GM23338 (cell line): Measurements from ENCODE around the gene CACNA1A. TPM values are rescaled to one million over a fixed set of nuclear protein-coding genes. Genes with fewer than 3 reads are reported as not detected.

Experiments
- ATAC-seq: fragments of 200-7000 bp; cut with Tn5 transposase; 3 replicates; pipeline ENCODE4 v1.9.1; 2020
- DNase-seq: peaks from one replicate; pipeline ENCODE4 v3.0.0-alpha.2; 2015; ENCODE audit warnings: low spot score
- H2AFZ ChIP-seq: fragments of 200-600 bp; sonication (generic); 2 replicates; pipeline ENCODE4 v1.8.0; 2016; ENCODE audit warnings: antibody characterized with exemption, mild to moderate bottlenecking, moderate library complexity
- H3F3A ChIP-seq: fragments of 200-600 bp; sonication (generic); replicated peaks from 2 replicates; pipeline ENCODE4 v1.8.0; 2017; ENCODE audit warnings: antibody characterized with exemption, mixed run types, low read depth
- H3K27ac ChIP-seq: fragments of 200-600 bp; sonication (generic); 2 replicates; pipeline ENCODE4 v1.6.1; 2016; ENCODE audit warnings: low read depth
- H3K27me3 ChIP-seq: fragments of 200-600 bp; sonication (generic); 2 replicates; pipeline ENCODE4 v1.8.0; 2016; ENCODE audit warnings: mild to moderate bottlenecking, mixed run types, moderate library complexity; ENCODE audit not compliant: insufficient read depth
- H3K36me3 ChIP-seq: fragments of 200-600 bp; sonication (generic); 2 replicates; pipeline ENCODE4 v1.8.0; 2016; ENCODE audit warnings: mild to moderate bottlenecking; ENCODE audit not compliant: insufficient read depth
- H3K4me1 ChIP-seq: fragments of 200-600 bp; sonication (generic); 2 replicates; pipeline ENCODE4 v1.8.0; 2016; ENCODE audit warnings: mild to moderate bottlenecking, moderate library complexity; ENCODE audit not compliant: insufficient read depth
- H3K4me2 ChIP-seq: fragments of 200-600 bp; sonication (generic); 2 replicates; pipeline ENCODE4 v1.7.1; 2017; ENCODE audit warnings: mixed run types
- H3K4me3 ChIP-seq: fragments of 200-600 bp; sonication (generic); 2 replicates; pipeline ENCODE4 v1.6.1; 2016; ENCODE audit warnings: mixed run types
- H3K79me2 ChIP-seq: fragments of 200-600 bp; sonication (generic); replicated peaks from 2 replicates; pipeline ENCODE4 v1.8.0; 2017; ENCODE audit warnings: mild to moderate bottlenecking; ENCODE audit not compliant: insufficient read depth
- H3K9me2 ChIP-seq: fragments of 200-600 bp; sonication (generic); 2 replicates; pipeline ENCODE4 v1.8.0; 2017; ENCODE audit not compliant: insufficient read depth
- H4K20me1 ChIP-seq: fragments of 200-600 bp; sonication (generic); replicated peaks from 2 replicates; pipeline ENCODE4 v1.8.0; 2017; ENCODE audit warnings: mild to moderate bottlenecking; ENCODE audit not compliant: insufficient read depth
- H3K27ac Mint-ChIP-seq: 2 replicates; pipeline ENCODE4 v1.8.0; 2020; ENCODE audit warnings: inconsistent platforms, mild to moderate bottlenecking, moderate library complexity, mixed read lengths
- H3K27me3 Mint-ChIP-seq: 3 replicates; pipeline ENCODE4 v1.8.0; 2022; ENCODE audit warnings: low read depth, mild to moderate bottlenecking, moderate library complexity, mixed read lengths, inconsistent platforms; ENCODE audit not compliant: insufficient read depth, poor library complexity
- H3K36me3 Mint-ChIP-seq: 3 replicates; pipeline ENCODE4 v1.8.0; 2021; ENCODE audit warnings: low read depth, mild to moderate bottlenecking, inconsistent platforms, moderate library complexity, mixed read lengths
- H3K4me1 Mint-ChIP-seq: 3 replicates; pipeline ENCODE4 v1.8.0; 2020; ENCODE audit warnings: mild to moderate bottlenecking, inconsistent platforms, mixed read lengths
- H3K4me3 Mint-ChIP-seq: 3 replicates; pipeline ENCODE4 v1.8.0; 2021; ENCODE audit warnings: moderate library complexity, mild to moderate bottlenecking, inconsistent platforms, mixed read lengths
- H3K9me3 Mint-ChIP-seq: 3 replicates; pipeline ENCODE4 v1.8.0; 2020; ENCODE audit warnings: moderate library complexity, mild to moderate bottlenecking, inconsistent platforms, mixed read lengths
- CTCF ChIP-seq, 2 experiments: fragments of 200-600 bp in 1 of 2; sonication (generic) in 1 of 2; conservative IDR thresholded peaks; 2 replicates each; pipeline versions ENCODE4 v1.5.1 to v1.6.1; 2016 to 2017; ENCODE audit warnings: antibody characterized with exemption in 2 of 2, low read depth in 2 of 2, mild to moderate bottlenecking in 2 of 2, moderate library complexity in 1 of 2
- EZH2 ChIP-seq: fragments of 200-600 bp; sonication (generic); IDR thresholded peaks from one replicate; pipeline ENCODE4 v1.8.0; 2017; ENCODE audit warnings: antibody characterized with exemption, mild to moderate bottlenecking, low read depth; ENCODE audit not compliant: unreplicated experiment
- EZH2phosphoT487 ChIP-seq: fragments of 200-600 bp; sonication (generic); IDR thresholded peaks from one replicate; pipeline ENCODE4 v1.8.1; 2018; ENCODE audit warnings: antibody characterized with exemption; ENCODE audit not compliant: unreplicated experiment
- JUNB ChIP-seq: IDR thresholded peaks from one replicate; pipeline ENCODE4 v1.6.1; 2016; ENCODE audit warnings: antibody characterized with exemption; ENCODE audit not compliant: unreplicated experiment
- NANOG ChIP-seq: IDR thresholded peaks from 2 replicates; pipeline ENCODE4 v1.6.1; 2016; ENCODE audit warnings: antibody characterized with exemption, borderline replicate concordance
- POLR2AphosphoS5 ChIP-seq: IDR thresholded peaks from 2 replicates; pipeline ENCODE4 v1.6.1; 2016; ENCODE audit warnings: antibody characterized with exemption, low read depth
- STAT1 ChIP-seq: IDR thresholded peaks from one replicate; pipeline ENCODE4 v1.6.1; 2016; ENCODE audit warnings: antibody characterized with exemption; ENCODE audit not compliant: unreplicated experiment
- ZNF114 ChIP-seq: fragments of 250-450 bp; sonication (Bioruptor Pico); IDR thresholded peaks from 2 replicates; pipeline ENCODE4 v1.5.0; 2020; ENCODE audit warnings: mild to moderate bottlenecking, moderate library complexity
- ZNF331 ChIP-seq: fragments of 250-450 bp; sonication (Bioruptor Pico); IDR thresholded peaks from 2 replicates; pipeline ENCODE4 v1.5.0; 2020; ENCODE audit warnings: low read depth, mild to moderate bottlenecking, moderate library complexity
- ZNF462 ChIP-seq: fragments of 250-450 bp; sonication (Bioruptor Pico); IDR thresholded peaks from 2 replicates; pipeline ENCODE4 v1.5.0; 2020; ENCODE audit warnings: mild to moderate bottlenecking, moderate library complexity
- polyA plus RNA-seq: library from polyadenylated mRNA; unstranded; fragments of >200 nt; fragmentation: Nextera tagmentation; extraction: Ambion mirVana; gene quantifications from 2 replicates; pipeline ENCODE4 v1.2.1, GENCODE V29; 2016
- total RNA-seq: library from RNA; depleted of rRNA; stranded (reverse); fragments of >200 nt; shearing (Covaris generic); gene quantifications from 2 replicates; pipeline ENCODE4 v1.2.3, GENCODE V29; 2014

Gene CACNA1A
- total and polyA plus RNA-seq, 2 experiments from 2014 or later: 7.4 to 20.3 TPM

GRCh38 chr19:13289295-13289694, 217.0 kb downstream of the CACNA1A start:
- TF ChIP-seq EZH2: no peak
- no peak for TF ChIP-seq JUNB
- TF ChIP-seq STAT1: no peak
- TF ChIP-seq EZH2phosphoT487: no peak
- no peak for TF ChIP-seq ZNF331 (CRISPR knock-in tag)
- ATAC-seq: no peak

GRCh38 chr19:13286195-13286985, 219.9 kb downstream of the CACNA1A start:
- Mint-ChIP-seq H3K27ac (no peak overlapping the region), H3K27me3 (peaks cover 4% of the 10 kb centered on the region), H3K9me3 (no peaks in the 10 kb centered on the region; the same call in 2 of the 3 replicates), H3K36me3 (no peaks in the 10 kb centered on the region), H3K4me3 (no peak overlapping the region; the same call in 2 of the 3 replicates), H3K4me1 (peaks cover 4% of the 10 kb centered on the region; the same call in 2 of the 3 replicates)
- no peak overlapping the region for H2AFZ ChIP-seq
- no peaks in the 10 kb centered on the region for H3F3A ChIP-seq
- H3K4me1 ChIP-seq: no peaks in the 10 kb centered on the region; the same call in 1 of the 2 replicates
- DNase-seq (no peak), ATAC-seq (no peak)
- no peaks in the 10 kb centered on the region; the same call in 1 of the 2 replicates for H3K36me3 ChIP-seq
- no peaks in the 10 kb centered on the region for H3K27me3 ChIP-seq
- H3K79me2 ChIP-seq: no peaks in the 10 kb centered on the region
- H4K20me1 ChIP-seq: no peaks in the 10 kb centered on the region
- no peaks in the 10 kb centered on the region for H3K9me2 ChIP-seq
- H3K4me3 ChIP-seq: no peak overlapping the region
- H3K27ac ChIP-seq: no peak overlapping the region
- no peak overlapping the region for H3K4me2 ChIP-seq
- TF ChIP-seq NANOG (no peak), ZNF114 (CRISPR knock-in tag) (no peak), ZNF462 (no peak), POLR2AphosphoS5 (no peak), EZH2 (no peak), CTCF (conservative IDR thresholded peaks at IDR 0.05; ENCODE audit: low read depth in 2 of 2) (no peak)

More at GRCh38 chr19:13289295-13289694, 217.0 kb downstream of the CACNA1A start:
- DNase-seq: no peak
- Mint-ChIP-seq H3K4me3 (no peak overlapping the region), H3K9me3 (no peaks in the 10 kb centered on the region; the same call in 2 of the 3 replicates), H3K27me3 (no peaks in the 10 kb centered on the region), H3K36me3 (no peaks in the 10 kb centered on the region), H3K27ac (no peak overlapping the region), H3K4me1 (no peaks in the 10 kb centered on the region)
- H3K36me3 ChIP-seq: no peaks in the 10 kb centered on the region; the same call in 1 of the 2 replicates
- no peak overlapping the region for H3K27ac ChIP-seq
- no peaks in the 10 kb centered on the region for H3F3A ChIP-seq
- no peaks in the 10 kb centered on the region for H3K27me3 ChIP-seq
- no peak overlapping the region for H3K4me3 ChIP-seq
- no peaks in the 10 kb centered on the region for H3K4me1 ChIP-seq
- no peaks in the 10 kb centered on the region for H3K9me2 ChIP-seq
- no peaks in the 10 kb centered on the region for H3K79me2 ChIP-seq
- no peak overlapping the region for H2AFZ ChIP-seq
- no peaks in the 10 kb centered on the region for H4K20me1 ChIP-seq
- H3K4me2 ChIP-seq: no peak overlapping the region
